OCI-LY3 (cell line): ENCODE results near the gene RNF34.

Experiments
- EZH2phosphoT487 ChIP-seq: fragments of 200-600 bp; shearing (Covaris generic); IDR thresholded peaks from 2 replicates; pipeline ENCODE4 v1.6.1; 2018; ENCODE audit warnings: antibody characterized with exemption, mixed run types, low read depth
- TF ChIP-seq, protein P1 (sequence below): fragments of 200-600, 300-600 bp; sonication (generic); IDR thresholded peaks from 2 replicates; pipeline ENCODE4 v1.5.1; 2014; ENCODE audit warnings: antibody characterized with exemption, low read length, low read depth

DNA sequence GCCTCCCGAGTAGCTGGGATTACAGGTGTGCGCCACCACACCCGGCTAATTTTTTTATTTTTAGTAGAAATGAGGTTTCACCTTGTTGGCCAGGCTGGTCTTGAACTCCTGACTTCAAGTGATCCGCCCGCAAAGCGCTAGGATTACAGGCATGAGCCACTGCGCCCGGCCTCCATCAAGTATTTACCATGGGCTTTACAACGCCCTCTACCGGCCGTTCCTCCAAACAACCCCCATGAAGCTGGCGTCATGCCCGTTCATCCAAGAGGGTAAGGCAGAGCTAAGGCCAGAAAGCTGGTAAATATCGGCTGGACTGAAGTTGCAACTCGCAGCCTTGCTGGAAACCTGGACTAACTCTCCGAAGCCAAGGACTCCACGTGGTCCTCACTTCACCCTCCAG, 41.6 kb downstream of the RNF34 start:
- no peak for TF ChIP-seq EZH2phosphoT487
- TF ChIP-seq, protein P1, sequence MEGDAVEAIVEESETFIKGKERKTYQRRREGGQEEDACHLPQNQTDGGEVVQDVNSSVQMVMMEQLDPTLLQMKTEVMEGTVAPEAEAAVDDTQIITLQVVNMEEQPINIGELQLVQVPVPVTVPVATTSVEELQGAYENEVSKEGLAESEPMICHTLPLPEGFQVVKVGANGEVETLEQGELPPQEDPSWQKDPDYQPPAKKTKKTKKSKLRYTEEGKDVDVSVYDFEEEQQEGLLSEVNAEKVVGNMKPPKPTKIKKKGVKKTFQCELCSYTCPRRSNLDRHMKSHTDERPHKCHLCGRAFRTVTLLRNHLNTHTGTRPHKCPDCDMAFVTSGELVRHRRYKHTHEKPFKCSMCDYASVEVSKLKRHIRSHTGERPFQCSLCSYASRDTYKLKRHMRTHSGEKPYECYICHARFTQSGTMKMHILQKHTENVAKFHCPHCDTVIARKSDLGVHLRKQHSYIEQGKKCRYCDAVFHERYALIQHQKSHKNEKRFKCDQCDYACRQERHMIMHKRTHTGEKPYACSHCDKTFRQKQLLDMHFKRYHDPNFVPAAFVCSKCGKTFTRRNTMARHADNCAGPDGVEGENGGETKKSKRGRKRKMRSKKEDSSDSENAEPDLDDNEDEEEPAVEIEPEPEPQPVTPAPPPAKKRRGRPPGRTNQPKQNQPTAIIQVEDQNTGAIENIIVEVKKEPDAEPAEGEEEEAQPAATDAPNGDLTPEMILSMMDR: no peak
